Bronchial epithelial cell (primary cell): ENCODE data around the gene SKA1. TPM values are rescaled to one million over a fixed set of nuclear protein-coding genes. Genes with fewer than 3 reads are reported as not detected.

Experiments used
- DNase-seq: peaks from one replicate; pipeline ENCODE4 v3.0.0-alpha.2; 2010; ENCODE audit warnings: low read depth
- FAIRE-seq: peaks from 2 replicates; lab custom pipeline; 2011; peaks lifted over from hg19 to GRCh38; lab: Jason Lieb, UNC
- H3K27me3 ChIP-seq: 2 replicates; pipeline ENCODE4 v1.5.1; 2011; ENCODE audit warnings: low read length; ENCODE audit not compliant: control insufficient read depth, insufficient read depth
- H3K36me3 ChIP-seq: 2 replicates; pipeline ENCODE4 v1.5.1; 2011; ENCODE audit warnings: low read length; ENCODE audit not compliant: control insufficient read depth, insufficient read depth
- H3K4me3 ChIP-seq: 2 replicates; pipeline ENCODE4 v1.5.1; 2011; ENCODE audit warnings: mild to moderate bottlenecking, low read depth, low read length, control low read depth
- total RNA-seq: library from RNA; depleted of rRNA; stranded (reverse); fragments of >200 nt; gene quantifications from 2 replicates; pipeline ENCODE4 v1.2.1, GENCODE V29; 2014
- TF ChIP-seq, protein P1 (sequence below): IDR thresholded peaks from 2 replicates; pipeline ENCODE4 v1.5.1; 2011; ENCODE audit warnings: mild to moderate bottlenecking, moderate library complexity, low read length, control low read depth, inconsistent platforms; ENCODE audit not compliant: insufficient read depth, severe bottlenecking

The SKA1 gene, protein sequence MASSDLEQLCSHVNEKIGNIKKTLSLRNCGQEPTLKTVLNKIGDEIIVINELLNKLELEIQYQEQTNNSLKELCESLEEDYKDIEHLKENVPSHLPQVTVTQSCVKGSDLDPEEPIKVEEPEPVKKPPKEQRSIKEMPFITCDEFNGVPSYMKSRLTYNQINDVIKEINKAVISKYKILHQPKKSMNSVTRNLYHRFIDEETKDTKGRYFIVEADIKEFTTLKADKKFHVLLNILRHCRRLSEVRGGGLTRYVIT
- total RNA-seq: 0.26 and 0.51 TPM in 2 replicates

DNA sequence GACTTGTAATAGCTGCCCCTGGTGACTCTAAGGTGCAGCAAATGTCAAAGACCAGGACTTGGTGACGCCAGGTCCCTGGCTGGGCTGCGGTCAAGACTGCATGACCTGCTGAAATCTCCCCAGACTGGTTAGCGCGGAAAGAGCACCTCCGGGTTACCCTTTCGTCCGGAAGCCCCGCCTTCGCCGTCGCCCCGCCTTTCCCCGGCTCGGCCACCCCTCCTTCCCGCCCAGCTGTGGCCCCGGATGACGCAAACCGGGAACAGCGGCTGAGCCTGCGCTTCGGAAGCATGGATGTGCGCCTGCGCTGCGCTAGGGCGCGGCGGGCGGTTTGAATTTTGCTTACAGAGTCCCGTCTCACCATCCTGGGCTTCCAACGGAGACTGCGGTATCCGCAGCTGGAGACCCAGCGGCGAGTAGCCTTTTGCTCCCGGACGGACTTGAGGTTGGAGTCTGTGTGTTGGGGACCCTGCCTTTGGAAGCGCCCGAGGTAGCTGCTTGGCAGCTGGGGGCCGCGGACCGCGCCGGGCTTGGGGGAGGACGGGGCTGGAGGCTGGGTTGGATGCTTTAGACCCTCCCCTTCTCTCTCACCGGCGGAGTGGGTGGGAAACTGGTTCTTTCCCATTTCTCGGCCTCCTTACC lies at the start of gene SKA1:
TSS of gene SKA1 (plus strand) at position 294 of the 639 bp plus-strand sequence. CDS start 785 bp downstream, outside the sequence.
- DNase-seq (peak; percentile 82), FAIRE-seq (no peak)
- Histone ChIP-seq H3K36me3 (no peaks in the 10 kb centered on the region), H3K4me3 (peak within 1 kb of the TSS; percentile 45), H3K27me3 (no peaks in the 10 kb centered on the region)
- TF ChIP-seq, protein P1, sequence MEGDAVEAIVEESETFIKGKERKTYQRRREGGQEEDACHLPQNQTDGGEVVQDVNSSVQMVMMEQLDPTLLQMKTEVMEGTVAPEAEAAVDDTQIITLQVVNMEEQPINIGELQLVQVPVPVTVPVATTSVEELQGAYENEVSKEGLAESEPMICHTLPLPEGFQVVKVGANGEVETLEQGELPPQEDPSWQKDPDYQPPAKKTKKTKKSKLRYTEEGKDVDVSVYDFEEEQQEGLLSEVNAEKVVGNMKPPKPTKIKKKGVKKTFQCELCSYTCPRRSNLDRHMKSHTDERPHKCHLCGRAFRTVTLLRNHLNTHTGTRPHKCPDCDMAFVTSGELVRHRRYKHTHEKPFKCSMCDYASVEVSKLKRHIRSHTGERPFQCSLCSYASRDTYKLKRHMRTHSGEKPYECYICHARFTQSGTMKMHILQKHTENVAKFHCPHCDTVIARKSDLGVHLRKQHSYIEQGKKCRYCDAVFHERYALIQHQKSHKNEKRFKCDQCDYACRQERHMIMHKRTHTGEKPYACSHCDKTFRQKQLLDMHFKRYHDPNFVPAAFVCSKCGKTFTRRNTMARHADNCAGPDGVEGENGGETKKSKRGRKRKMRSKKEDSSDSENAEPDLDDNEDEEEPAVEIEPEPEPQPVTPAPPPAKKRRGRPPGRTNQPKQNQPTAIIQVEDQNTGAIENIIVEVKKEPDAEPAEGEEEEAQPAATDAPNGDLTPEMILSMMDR: no peak

DNA sequence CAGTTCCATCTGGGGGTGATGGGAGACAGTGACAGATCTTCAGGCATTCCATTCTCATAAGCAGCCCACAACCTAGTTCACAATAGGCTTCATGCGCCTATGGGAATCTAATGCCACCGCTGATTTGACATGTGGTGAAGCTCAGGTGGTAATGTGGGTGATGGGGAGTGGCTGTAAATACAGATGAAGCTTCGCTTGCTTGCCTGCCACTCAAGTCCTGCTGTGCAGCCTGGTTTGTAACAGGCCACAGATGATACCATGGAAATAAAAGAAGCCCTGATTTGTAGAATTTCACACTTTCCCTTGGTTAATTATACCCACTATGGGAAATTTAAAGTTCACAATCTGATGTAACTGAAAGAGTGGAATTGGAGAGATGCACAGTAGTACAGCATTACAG lies 46.9 kb upstream of the SKA1 start:
- no peak overlapping the region for H3K4me3 ChIP-seq
- TF ChIP-seq, protein P1: no peak
- no peak for DNase-seq
- no peaks in the 10 kb centered on the region for H3K36me3 ChIP-seq
- no peaks in the 10 kb centered on the region for H3K27me3 ChIP-seq
- FAIRE-seq: no peak

DNA sequence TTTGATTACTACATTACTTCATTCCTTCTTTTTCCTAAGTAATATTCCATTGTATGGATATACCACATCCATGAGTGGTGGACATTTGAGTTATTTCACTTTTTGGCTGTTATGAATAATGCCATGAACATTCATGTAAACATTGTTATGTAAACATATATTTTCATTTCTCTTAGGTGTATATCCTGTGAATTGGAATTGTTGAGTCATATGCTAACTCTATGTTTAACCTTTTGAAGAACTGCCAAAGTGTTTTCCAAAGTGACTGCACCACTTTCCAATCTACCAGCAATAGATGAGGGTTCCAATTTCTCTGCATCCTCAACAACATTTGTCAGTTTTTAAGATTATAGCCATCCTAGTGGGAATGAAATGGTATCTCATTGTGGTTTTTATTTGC lies 44.7 kb upstream of the SKA1 start:
- FAIRE-seq: no peak
- DNase-seq: peak; percentile 67
- H3K27me3 ChIP-seq: peaks cover 1% of the 10 kb centered on the region

DNA sequence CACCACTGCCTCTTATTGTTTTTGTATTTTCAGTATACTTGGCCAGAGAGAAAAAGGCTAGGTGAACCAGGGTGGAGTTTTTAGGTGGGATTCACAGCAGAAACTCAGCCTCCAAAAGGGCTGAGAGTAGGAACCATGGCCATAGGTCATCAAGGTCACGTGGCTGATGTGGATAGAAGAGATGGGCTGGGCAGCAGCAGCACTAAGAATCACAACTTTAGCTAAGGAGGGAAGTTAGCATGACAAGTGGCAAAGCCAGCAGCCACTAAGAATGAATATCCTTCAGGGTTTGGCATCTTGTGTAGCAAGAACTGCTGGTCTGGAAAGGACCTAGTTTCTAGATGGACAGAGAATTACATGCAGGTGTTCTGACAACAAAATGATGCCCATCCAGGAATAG lies 43.2 kb upstream of the SKA1 start:
- TF ChIP-seq, protein P1: no peak
- Histone ChIP-seq H3K27me3 (peaks cover 1% of the 10 kb centered on the region), H3K36me3 (no peaks in the 10 kb centered on the region), H3K4me3 (no peak overlapping the region)
- FAIRE-seq (peak; percentile 55), DNase-seq (no peak)

More for the DNA sequence above, 44.7 kb upstream of the SKA1 start:
- TF ChIP-seq, protein P1: no peak
- Histone ChIP-seq H3K36me3 (no peaks in the 10 kb centered on the region), H3K4me3 (no peak overlapping the region)

DNA sequence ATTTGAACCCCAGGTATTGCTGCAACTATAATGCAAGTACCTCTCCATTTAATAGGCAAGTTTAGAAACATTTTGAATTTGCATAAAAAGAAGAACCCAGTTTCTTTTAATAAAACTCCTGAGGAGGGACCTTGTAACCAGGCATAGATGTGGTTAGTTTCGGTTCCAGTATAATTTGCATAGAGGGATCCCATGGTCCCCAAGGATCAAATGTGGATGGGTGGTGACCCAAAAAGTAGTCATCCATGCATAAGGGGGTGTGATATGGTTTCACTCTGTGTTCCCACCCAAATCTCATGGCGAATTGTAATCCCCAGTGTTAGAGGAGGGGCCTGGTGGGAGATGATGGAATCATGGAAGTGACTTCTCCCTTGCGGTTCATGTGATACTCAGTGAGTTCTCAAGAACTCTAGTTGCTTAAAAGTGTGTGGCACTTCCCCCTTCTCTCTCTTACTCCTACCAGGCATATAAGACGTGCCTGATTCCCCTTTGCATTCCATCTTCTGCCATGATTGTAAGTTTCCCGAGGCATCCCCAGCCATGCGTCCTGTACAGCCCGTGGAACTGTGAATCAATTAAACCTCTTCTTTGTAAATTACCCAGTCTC lies 40.2 kb upstream of the SKA1 start:
- Histone ChIP-seq H3K4me3 (no peak overlapping the region), H3K36me3 (no peaks in the 10 kb centered on the region), H3K27me3 (peaks cover 3% of the 10 kb centered on the region)
- FAIRE-seq (no peak), DNase-seq (no peak)
- TF ChIP-seq, protein P1: no peak
